Activated gamma-delta T cell (primary cell): ENCODE data around the gene PKD1L1.

Experiments
- DNase-seq: peaks from one replicate; lab custom pipeline; 2025; lab: John Stamatoyannopoulos, UW

Gene PKD1L1

GRCh38 chr7:47902013-47902412, 46.3 kb downstream of the PKD1L1 start:
- no peak for DNase-seq

DNA sequence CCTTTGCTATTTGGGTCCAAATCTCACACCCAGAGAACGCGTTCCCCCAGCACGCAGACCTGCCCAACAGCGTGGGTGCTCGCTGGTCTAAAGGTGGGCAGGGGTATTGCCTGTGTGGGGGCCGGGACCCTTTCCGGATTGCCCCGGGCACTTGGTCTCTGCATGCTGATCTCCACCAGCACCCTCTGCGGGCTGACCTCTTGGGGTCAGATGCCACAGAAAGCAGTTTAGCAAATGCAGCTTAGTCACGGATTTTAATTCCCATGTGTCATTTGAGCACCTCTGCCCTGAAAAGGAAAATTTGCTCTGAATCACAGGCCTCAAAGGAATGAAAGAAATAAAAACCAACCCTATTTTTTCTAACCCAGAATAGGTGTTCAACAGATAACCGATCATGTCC, 46.7 kb downstream of the PKD1L1 start:
- DNase-seq, result no peak

GRCh38 chr7:47897831-47898230, 50.4 kb downstream of the PKD1L1 start:
- no peak for DNase-seq

DNA sequence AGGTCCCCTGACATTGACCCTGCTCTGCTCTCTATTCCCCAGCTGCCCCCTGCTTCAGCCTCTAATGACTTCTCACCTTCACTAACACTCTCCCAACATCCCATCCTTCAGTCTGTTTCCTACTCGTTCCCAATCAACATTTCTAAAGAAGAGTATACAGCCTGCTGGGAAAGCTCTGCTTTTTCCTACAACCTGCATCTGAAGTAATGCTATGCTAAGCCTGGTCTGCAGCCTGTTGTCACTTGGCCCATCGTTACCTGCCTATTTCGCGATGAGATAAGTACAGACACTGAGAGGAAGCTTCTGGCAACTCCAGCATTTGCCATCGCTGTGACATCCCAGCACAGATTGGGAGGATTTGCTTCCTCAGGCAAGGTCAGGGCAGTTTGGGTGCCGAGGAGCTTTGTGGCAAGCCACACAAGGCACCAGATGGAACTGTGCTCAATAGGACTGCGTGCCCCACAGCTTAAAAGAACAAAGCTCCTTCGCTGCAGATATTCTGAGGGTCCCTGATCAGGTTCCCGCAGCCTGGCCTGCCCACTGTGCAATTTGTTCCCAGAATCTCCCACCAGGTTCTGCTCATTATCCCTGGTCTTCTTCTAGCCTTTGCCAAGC, 51.4 kb downstream of the PKD1L1 start:
- DNase-seq, result no peak

- no peak for DNase-seq
These were observed 53.2 kb downstream of the PKD1L1 start for GRCh38 chr7:47895026-47895425.

DNA sequence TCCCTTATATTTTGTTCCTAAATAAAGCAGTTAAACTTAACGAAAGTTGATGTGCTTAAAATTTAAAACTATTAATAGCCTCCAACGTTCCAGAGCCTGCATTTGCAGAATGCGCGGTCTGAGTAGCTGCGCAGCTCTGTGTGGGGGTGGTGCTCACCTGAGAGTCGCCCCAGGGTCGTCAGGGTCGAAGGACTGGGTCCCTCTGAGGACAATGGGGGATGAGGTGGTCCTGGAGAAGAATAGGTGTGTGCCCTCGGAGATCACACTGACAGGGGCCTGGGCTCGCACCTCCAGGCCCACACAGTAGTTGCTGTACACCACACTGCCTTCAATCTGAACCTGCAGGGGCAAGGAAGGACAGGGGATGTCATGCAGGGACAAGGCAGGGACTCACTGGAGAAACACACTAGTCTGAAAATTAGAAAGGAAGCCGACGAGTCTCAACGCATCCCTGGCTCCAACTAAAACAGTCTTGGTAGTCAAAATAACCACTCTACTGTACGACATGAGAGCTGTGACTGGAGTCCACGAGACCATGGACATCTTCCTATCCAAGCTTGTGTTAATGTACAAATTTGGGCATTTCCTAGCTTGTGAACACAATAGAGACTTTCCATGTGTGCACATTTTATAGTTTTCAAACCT, 54.4 kb downstream of the PKD1L1 start:
- no peak for DNase-seq

- no peak for DNase-seq
These were observed 55.0 kb downstream of the PKD1L1 start for GRCh38 chr7:47893238-47893637.

GRCh38 chr7:47890606-47891005, 57.7 kb downstream of the PKD1L1 start:
- DNase-seq, result no peak

- DNase-seq, result no peak
These were observed 58.1 kb downstream of the PKD1L1 start for GRCh38 chr7:47890125-47890524.

- no peak for DNase-seq
These were observed 58.5 kb downstream of the PKD1L1 start for GRCh38 chr7:47889723-47890122.

DNA sequence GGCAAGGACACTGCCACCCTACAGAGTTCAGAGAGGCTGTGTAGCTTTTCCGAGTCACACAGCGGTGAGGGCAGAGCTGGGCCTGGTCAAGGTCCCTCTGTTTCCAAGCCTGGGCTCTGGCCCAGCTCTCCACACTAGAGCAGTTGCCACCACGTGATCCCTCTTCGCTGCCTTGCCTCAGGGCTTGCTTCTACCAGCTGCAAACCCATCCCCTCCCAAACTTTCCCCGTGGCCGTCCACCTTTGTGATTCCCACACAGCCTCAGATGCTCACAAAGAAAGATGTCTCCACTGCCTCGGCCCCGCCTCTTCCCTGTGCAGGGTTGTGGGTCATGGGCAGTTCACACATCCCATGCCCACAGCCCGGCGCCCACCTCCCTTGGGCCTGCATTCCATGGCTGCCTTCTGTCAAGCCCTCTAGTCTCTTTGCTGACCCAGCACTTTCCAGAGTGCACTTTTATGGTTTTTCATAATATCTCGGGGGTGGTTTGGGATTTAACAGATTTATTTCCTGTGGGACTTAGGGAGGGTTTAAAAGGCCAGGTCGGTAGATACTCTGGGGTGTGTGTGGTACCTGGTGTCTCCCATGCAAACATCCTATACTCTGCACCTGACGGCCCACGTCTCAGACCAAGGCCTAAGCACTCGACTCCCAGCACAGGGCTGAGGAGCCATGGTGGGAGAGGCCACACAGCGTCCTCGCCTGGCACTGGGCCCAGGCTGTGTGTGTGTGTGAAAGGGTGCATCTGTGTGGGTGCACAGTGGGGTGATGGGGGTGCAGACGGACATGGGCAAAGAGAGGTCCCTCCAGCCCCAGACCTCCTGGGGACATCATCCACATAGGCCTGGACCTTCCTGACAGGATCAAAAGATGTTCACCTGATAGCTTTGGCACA, 59.6 kb downstream of the PKD1L1 start:
- no peak for DNase-seq

DNA sequence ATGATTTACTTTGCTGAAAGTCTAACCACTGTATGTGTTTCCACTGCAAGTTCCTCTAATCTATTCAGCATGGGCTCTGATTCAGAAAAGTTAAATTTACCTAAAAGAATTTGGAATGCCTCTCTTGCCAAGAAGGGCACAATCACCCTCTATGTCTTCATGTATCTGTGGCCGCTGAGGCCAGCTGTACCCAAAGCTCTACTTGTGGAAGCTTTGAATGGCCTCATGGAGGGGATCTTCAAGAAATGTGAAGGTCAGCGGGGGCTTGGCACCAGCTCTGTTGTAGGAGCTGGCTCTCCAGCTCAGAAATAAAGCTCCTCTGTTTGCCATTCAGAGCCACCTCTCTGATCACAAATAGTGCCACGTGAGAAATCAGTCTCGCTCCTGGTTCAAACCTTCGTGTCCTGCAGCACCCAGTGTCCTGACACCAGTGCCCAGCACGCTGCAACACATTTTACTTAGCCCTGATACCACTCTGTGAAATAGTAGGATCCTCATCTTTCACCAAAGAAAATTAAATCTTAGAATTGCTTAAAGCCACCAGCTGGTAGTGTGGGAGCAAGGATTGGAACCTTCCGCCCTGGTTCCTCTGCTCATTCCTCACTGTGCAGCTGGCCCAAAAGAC, 61.1 kb downstream of the PKD1L1 start:
- DNase-seq, result no peak

DNA sequence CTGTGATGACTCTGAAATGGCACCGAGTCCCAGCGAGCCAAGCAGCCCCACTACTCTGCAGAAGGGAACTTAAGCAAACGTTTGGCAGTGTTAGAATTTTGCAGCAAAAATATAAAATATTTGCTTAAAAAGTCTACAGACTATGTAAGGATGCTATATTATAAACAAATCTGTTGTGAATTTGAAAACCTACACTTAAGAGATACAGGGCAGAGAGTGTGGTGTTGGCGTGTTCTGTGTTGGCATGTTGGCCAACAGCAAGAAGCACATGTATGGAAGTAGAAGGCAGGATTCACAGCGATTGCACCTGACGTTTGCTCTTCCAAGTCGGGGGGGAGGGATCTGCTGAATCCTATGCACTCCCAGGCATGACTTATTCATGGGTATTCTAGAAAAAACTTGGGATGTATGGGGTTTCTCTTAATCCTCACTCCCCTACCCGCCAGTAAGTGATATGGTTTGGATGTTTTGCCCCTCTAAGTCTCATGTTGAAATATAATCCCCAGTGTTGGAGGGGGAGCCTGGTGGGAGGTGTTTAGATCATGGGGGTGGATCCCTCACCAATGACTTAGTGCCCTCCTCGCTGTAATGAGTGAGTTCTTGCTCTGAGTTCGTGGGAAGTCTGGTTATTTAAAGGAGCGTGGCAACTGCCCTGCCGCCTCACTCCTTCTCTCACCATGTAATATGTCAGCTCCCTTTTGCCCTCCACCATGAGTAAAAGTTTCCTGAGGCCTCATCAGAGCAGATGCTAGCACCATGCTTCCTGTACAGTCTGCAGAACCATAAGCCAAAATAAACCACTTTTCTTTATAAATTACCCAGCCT, 62.1 kb downstream of the PKD1L1 start:
- DNase-seq, result no peak

GRCh38 chr7:47885309-47885986, 62.8 kb downstream of the PKD1L1 start:
- no peak for DNase-seq

GRCh38 chr7:47884675-47885074, 63.6 kb downstream of the PKD1L1 start:
- DNase-seq, result no peak

DNA sequence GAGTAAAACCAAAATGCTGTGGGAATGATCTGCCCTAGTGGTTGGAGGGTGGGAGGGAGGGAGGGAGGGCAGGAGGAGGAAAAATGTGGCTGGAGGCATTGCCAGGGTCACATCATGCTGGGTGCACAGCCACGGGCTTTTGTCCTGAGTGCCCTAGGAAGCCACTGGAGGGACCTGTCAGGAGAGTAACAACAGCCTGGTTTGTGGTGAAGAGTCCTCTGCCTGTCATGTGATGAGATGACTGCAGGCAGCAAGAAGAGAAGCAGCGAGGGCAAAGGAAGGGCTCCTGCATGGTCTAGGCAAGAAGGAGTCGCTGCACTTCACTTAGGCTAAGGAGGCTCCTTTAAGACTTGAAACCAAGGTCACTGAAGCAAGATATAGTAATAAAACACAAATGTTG, 65.6 kb downstream of the PKD1L1 start:
- DNase-seq, result no peak

- no peak for DNase-seq
These were observed 67.0 kb downstream of the PKD1L1 start for GRCh38 chr7:47881256-47881655.

GRCh38 chr7:47878662-47879061, 69.6 kb downstream of the PKD1L1 start:
- DNase-seq, result no peak

- no peak for DNase-seq
These were observed 70.9 kb downstream of the PKD1L1 start for GRCh38 chr7:47877336-47877735.

- DNase-seq, result no peak
These were observed 72.1 kb downstream of the PKD1L1 start for GRCh38 chr7:47875998-47876744.
